GM12878 (cell line): ENCODE results near the gene LRBA. TPM values are rescaled to one million over a fixed set of nuclear protein-coding genes. Genes with fewer than 3 reads are reported as not detected.

ENCODE experiments used
- ATAC-seq: fragments of 200-7000 bp; cut with Tn5 transposase; 3 replicates; pipeline ENCODE4 v1.9.1; 2020; ENCODE audit warnings: mild to moderate bottlenecking, moderate library complexity
- BruUV-seq: library from RNA; stranded (reverse); fragments of 400-500 nt; replicated peaks from 2 replicates; lab custom pipeline; 2021; lab: Mats Ljungman, UMichigan
- CTCF ChIA-PET: fragments of 300-600 bp; sonication (Branson Sonifier 250); formaldehyde crosslinking; extraction: SDS; loops from one replicate; lab custom pipeline; 2021; ENCODE audit warnings: inconsistent platforms; lab: Yijun Ruan, JAX
- POLR2A ChIA-PET: fragments of 350-600 bp; formaldehyde crosslinking; extraction: SDS; loops from one replicate; lab custom pipeline; 2021; ENCODE audit warnings: inconsistent platforms; lab: Charles Lee
- RAD21 ChIA-PET: fragments of 300-600 bp; sonication (Branson Sonifier 250); formaldehyde crosslinking; loops from one replicate; lab custom pipeline; 2023; ENCODE audit warnings: antibody characterized with exemption; ENCODE audit not compliant: unreplicated experiment; lab: Charles Lee
- SMC1A ChIA-PET: fragments of 300-600 bp; sonication (Branson Sonifier 250); formaldehyde crosslinking; loops from one replicate; lab custom pipeline; 2023; ENCODE audit not compliant: unreplicated experiment, uncharacterized antibody; lab: Charles Lee
- DNase-seq: peaks from one replicate; pipeline ENCODE4 v3.0.0-alpha.2; 2011; ENCODE audit warnings: low read depth, low spot score
- FAIRE-seq: peaks from 3 replicates; lab custom pipeline; 2011; peaks lifted over from hg19 to GRCh38; lab: Jason Lieb, UNC
- H2AFZ ChIP-seq: 2 replicates; pipeline ENCODE4 v1.6.0; 2011; ENCODE audit warnings: low read depth, low read length, control low read depth; ENCODE audit not compliant: control insufficient read depth
- H3K27ac ChIP-seq: 2 replicates; pipeline ENCODE4 v1.5.1; 2011; ENCODE audit warnings: control low read depth; ENCODE audit not compliant: control insufficient read depth, insufficient read depth
- H3K27me3 ChIP-seq, 2 experiments: replicated peaks in 1 of 2; 2 replicates each; pipeline versions ENCODE4 v1.6.0 to v1.6.1; 2011; ENCODE audit warnings: low read length in 1 of 2; ENCODE audit not compliant: control insufficient read depth in 2 of 2, insufficient read depth in 2 of 2
- H3K36me3 ChIP-seq, 2 experiments: 2 replicates each; pipeline ENCODE4 v1.5.1; 2011; ENCODE audit warnings: low read length in 1 of 2; ENCODE audit not compliant: control insufficient read depth in 2 of 2, insufficient read depth in 2 of 2
- H3K4me1 ChIP-seq: 2 replicates; pipeline ENCODE4 v1.6.1; 2011; ENCODE audit warnings: mild to moderate bottlenecking, low read length, moderate library complexity, mixed read lengths; ENCODE audit not compliant: control insufficient read depth, insufficient read depth
- H3K4me2 ChIP-seq: 2 replicates; pipeline ENCODE4 v1.6.0; 2011; ENCODE audit warnings: control low read depth; ENCODE audit not compliant: control insufficient read depth, insufficient read depth
- H3K4me3 ChIP-seq: fragments of 200-600 bp; sonication (generic); 2 replicates; pipeline ENCODE4 v1.5.1; 2016
- H3K79me2 ChIP-seq: 2 replicates; pipeline ENCODE4 v1.6.0; 2011; ENCODE audit warnings: low read length; ENCODE audit not compliant: control insufficient read depth, insufficient read depth
- H3K9ac ChIP-seq: 2 replicates; pipeline ENCODE4 v1.8.0; 2011; ENCODE audit warnings: low read length, control low read depth, mixed read lengths; ENCODE audit not compliant: control insufficient read depth, insufficient read depth
- H3K9me3 ChIP-seq: replicated peaks from 3 replicates; pipeline ENCODE4 v1.5.1; 2011; ENCODE audit warnings: mild to moderate bottlenecking, low read length; ENCODE audit not compliant: control insufficient read depth, insufficient read depth
- H4K20me1 ChIP-seq: 2 replicates; pipeline ENCODE4 v1.6.0; 2011; ENCODE audit not compliant: control insufficient read depth, insufficient read depth
- ATF2 ChIP-seq: IDR thresholded peaks from 2 replicates; pipeline ENCODE4 v1.6.1; 2012; ENCODE audit warnings: low read length, inconsistent platforms
- ATF3 ChIP-seq: IDR thresholded peaks from 2 replicates; pipeline ENCODE4 v1.6.1; 2011; ENCODE audit warnings: low read depth, mild to moderate bottlenecking, low read length, moderate library complexity, borderline replicate concordance; ENCODE audit errors: extremely low read depth
- CREM ChIP-seq: IDR thresholded peaks from 2 replicates; pipeline ENCODE4 v1.6.1; 2014; ENCODE audit warnings: antibody characterized with exemption, low read depth
- CUX1 ChIP-seq: IDR thresholded peaks from 2 replicates; pipeline ENCODE4 v1.6.1; 2012; ENCODE audit warnings: improper control_type of control experiment, low read depth, low read length; ENCODE audit not compliant: insufficient replicate concordance
- EGR1 ChIP-seq, 2 experiments: IDR thresholded peaks; 1 replicate in 1 of 2; 2 replicates in 1 of 2; pipeline ENCODE4 v1.6.1; 2011 to 2012; ENCODE audit warnings: low read depth in 2 of 2, low read length in 2 of 2, borderline replicate concordance in 1 of 2, mild to moderate bottlenecking in 1 of 2, moderate library complexity in 1 of 2
- KAT2A ChIP-seq: conservative IDR thresholded peaks from 2 replicates; pipeline ENCODE4 v1.6.1; 2011; ENCODE audit warnings: low read depth, low read length; ENCODE audit not compliant: control insufficient read depth
- MTA2 ChIP-seq: fragments of 450-650 bp; IDR thresholded peaks from 2 replicates; pipeline ENCODE4 v1.6.1; 2016; ENCODE audit warnings: low read depth, mild to moderate bottlenecking, moderate library complexity
- NFXL1 ChIP-seq: fragments of 450-650 bp; IDR thresholded peaks from 2 replicates; pipeline ENCODE4 v1.6.1; 2017; ENCODE audit warnings: antibody characterized with exemption, mild to moderate bottlenecking, borderline replicate concordance
- NRF1 ChIP-seq: conservative IDR thresholded peaks from 2 replicates; pipeline ENCODE4 v1.6.1; 2011; ENCODE audit warnings: mild to moderate bottlenecking, low read depth, low read length, improper control_type of control experiment
- SREBF2 ChIP-seq: IDR thresholded peaks from 2 replicates; pipeline ENCODE4 v1.6.1; 2012; ENCODE audit warnings: mild to moderate bottlenecking, low read length
- STAT1 ChIP-seq: fragments of 450-650 bp; conservative IDR thresholded peaks from 2 replicates; pipeline ENCODE4 v1.6.1; 2014; ENCODE audit warnings: antibody characterized with exemption, mild to moderate bottlenecking
- WGBS: methylation state at CpG from one replicate; pipeline ENCODE4 v1.1.6; 2016; ENCODE audit warnings: low lambda C conversion rate; ENCODE audit not compliant: insufficient replicate concordance, insufficient coverage; ENCODE audit errors: missing lambda C conversion rate; 5-methylcytosine and 5-hydroxymethylcytosine counted together
- in situ Hi-C: fragments of 300-500 bp; cut with MboI; formaldehyde crosslinking; loops from 9 replicates; pipeline ENCODE4 v1.14.3; 2018; ENCODE audit warnings: mixed read lengths
- intact Hi-C: fragments of 100-400 bp; cut with micrococcal nuclease; formaldehyde crosslinking; loops from one replicate; pipeline ENCODE4 v1.14.2; 2022; ENCODE audit not compliant: unreplicated experiment
- polyA plus RNA-seq, 11 experiments: library from polyadenylated mRNA; depleted of rRNA in 4 of 11; unstranded in 6 of 11; stranded (reverse) in 5 of 11; fragments of >200 nt; fragmentation: Nextera tagmentation in 4 of 11; fragmentation: Illumina TruSeq in 1 of 11; extraction: Ambion mirVana in 4 of 11; extraction: Trizol in 1 of 11; gene quantifications; 1 replicate in 1 of 11; 2 replicates in 10 of 11; pipeline versions ENCODE4 v1.2.1 to v1.2.3, GENCODE V29; 2011 to 2016; ENCODE audit warnings: inconsistent platforms in 2 of 11, missing spikeins in 2 of 11, low read depth in 1 of 11
- total RNA-seq, 4 experiments: library from RNA; depleted of rRNA in 3 of 4; stranded (reverse); fragments of >200 nt in 3 of 4; fragmentation: Illumina TruSeq in 1 of 4; extraction: Trizol in 1 of 4; gene quantifications; 2 replicates each; pipeline versions ENCODE4 v1.2.1 to v1.2.3, GENCODE V29; 2013 to 2021
- TF ChIP-seq, protein P1 (sequence below): fragments of 450-650 bp; IDR thresholded peaks from 2 replicates; pipeline ENCODE4 v1.6.1; 2017; ENCODE audit warnings: mild to moderate bottlenecking
- TF ChIP-seq, protein P2 (sequence below): IDR thresholded peaks from 2 replicates; pipeline ENCODE4 v1.6.1; 2012; ENCODE audit warnings: low read depth, low read length, improper control_type of control experiment

LRBA gene
- total and polyA plus RNA-seq, 10 of the 15 experiments (the other 5 are each of a cell fraction or from before 2014, with no cell fraction given) = 20.3 to 93.4 (median 55.0) TPM

DNA sequence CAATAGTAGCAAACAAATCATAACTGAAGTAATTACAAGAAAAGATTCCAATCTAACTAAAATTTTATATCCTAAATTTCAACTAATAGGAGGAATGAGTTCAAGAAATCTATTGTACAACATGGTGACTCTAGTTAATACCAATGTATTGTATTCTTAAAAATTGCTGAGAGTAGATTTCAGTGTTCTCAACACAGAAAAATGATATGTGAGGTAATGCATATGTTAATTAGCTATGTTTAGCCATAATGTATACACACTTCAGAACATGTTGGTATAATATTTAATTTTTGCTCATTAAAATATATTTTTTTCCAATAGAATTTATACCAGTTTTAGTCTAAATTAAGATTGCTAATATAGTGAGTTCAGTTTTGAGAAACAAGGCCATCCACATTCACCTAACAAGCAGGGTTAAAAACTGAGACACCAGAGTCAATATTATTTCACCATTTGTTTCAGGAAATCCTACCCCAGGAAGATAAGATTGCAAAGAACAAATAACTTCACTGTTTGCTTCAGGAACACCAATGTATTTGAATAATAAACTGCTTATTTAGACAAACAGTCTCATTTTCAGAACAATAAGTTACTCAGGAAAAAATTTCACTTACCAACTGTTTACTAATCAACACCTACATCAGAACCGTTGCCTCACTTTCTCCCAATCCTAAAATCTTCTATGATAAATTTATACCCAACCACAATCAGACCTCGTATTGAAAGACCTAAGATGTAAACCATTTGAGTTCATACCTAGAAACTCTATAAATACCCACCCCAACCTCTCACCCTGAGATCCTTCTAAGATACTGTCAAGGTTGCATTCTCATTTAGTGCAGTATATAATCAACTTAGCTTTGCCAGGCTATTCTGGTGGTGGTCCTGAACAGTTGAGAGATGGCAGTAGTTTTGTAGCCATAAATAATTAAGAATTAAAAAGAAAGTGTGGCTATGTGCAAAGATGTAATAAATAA lies 300.3 kb downstream of the LRBA start:
- Histone ChIP-seq H3K79me2 (no peaks in the 10 kb centered on the region), H3K4me2 (no peak overlapping the region), H3K27ac (no peak overlapping the region), H3K4me3 (no peak overlapping the region), H3K4me1 (no peaks in the 10 kb centered on the region), H4K20me1 (no peaks in the 10 kb centered on the region), H3K9me3 (no peaks in the 10 kb centered on the region), H3K36me3 (no peaks in the 10 kb centered on the region; a peak in 1 of 4 replicates), H3K27me3 (no peaks in the 10 kb centered on the region), H2AFZ (no peak overlapping the region), H3K9ac (no peak overlapping the region)
- ATAC-seq (no peak), DNase-seq (no peak), FAIRE-seq (no peak)
- intact Hi-C loops (no loop called here), in situ Hi-C loops (no loop called here)
- ChIA-PET RAD21 (no interaction called here), SMC1A (no interaction called here), POLR2A (no interaction called here), CTCF (no interaction called here)
- BruUV-seq = no TSS peak
- 100% methylated on average over 2 of the region's 2 CpGs for WGBS
- TF ChIP-seq ATF3 (no peak), ATF2 (no peak), SREBF2 (no peak), NRF1 (no peak), CUX1 (no peak), MTA2 (no peak), KAT2A (no peak), EGR1 (IDR thresholded peaks at IDR 0.05; ENCODE audit: borderline replicate concordance in 1 of 2, low read depth in 2 of 2, low read length in 2 of 2) (no peak), CREM (no peak), STAT1 (no peak), NFXL1 (no peak)
- TF ChIP-seq, protein P1, sequence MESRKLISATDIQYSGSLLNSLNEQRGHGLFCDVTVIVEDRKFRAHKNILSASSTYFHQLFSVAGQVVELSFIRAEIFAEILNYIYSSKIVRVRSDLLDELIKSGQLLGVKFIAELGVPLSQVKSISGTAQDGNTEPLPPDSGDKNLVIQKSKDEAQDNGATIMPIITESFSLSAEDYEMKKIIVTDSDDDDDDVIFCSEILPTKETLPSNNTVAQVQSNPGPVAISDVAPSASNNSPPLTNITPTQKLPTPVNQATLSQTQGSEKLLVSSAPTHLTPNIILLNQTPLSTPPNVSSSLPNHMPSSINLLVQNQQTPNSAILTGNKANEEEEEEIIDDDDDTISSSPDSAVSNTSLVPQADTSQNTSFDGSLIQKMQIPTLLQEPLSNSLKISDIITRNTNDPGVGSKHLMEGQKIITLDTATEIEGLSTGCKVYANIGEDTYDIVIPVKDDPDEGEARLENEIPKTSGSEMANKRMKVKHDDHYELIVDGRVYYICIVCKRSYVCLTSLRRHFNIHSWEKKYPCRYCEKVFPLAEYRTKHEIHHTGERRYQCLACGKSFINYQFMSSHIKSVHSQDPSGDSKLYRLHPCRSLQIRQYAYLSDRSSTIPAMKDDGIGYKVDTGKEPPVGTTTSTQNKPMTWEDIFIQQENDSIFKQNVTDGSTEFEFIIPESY = no peak
- TF ChIP-seq, protein P2, sequence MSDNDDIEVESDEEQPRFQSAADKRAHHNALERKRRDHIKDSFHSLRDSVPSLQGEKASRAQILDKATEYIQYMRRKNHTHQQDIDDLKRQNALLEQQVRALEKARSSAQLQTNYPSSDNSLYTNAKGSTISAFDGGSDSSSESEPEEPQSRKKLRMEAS = no peak
